CD14-positive monocyte (primary cell): Measurements from ENCODE around the gene CAND1. TPM values are rescaled to one million over a fixed set of nuclear protein-coding genes. Genes with fewer than 3 reads are reported as not detected.

Source experiments
- DNase-seq, 3 donors: peaks; one replicate each; pipeline ENCODE4 v3.0.0-alpha.2; 2011 to 2022
- H2AFZ ChIP-seq: 2 replicates; pipeline ENCODE4 v1.6.0; 2012; ENCODE audit warnings: mild to moderate bottlenecking, low read depth, low read length, inconsistent platforms; ENCODE audit not compliant: insufficient read depth, poor library complexity, severe bottlenecking
- H3K27ac ChIP-seq, 2 donors: 1 replicate in 1 of 2; 2 replicates in 1 of 2; pipeline ENCODE4 v1.5.1; 2012 to 2013; ENCODE audit warnings: low read length in 2 of 2, control low read depth in 1 of 2, inconsistent platforms in 1 of 2, low read depth in 1 of 2, mild to moderate bottlenecking in 1 of 2
- H3K27me3 ChIP-seq, 2 donors: one replicate each; pipeline versions ENCODE4 v1.6.0 to v1.6.1; 2011 to 2013; ENCODE audit warnings: low read length in 2 of 2; ENCODE audit not compliant: control insufficient read depth in 2 of 2, insufficient read depth in 2 of 2
- H3K36me3 ChIP-seq, 2 donors: replicated peaks in 1 of 2; 1 replicate in 1 of 2; 2 replicates in 1 of 2; pipeline versions ENCODE4 v1.5.1 to v1.6.1; 2012 to 2013; ENCODE audit warnings: low read length in 2 of 2, control low read depth in 1 of 2, inconsistent platforms in 1 of 2, mild to moderate bottlenecking in 1 of 2; ENCODE audit not compliant: insufficient read depth in 2 of 2, control insufficient read depth in 1 of 2
- H3K4me1 ChIP-seq, 2 donors: 1 replicate in 1 of 2; 2 replicates in 1 of 2; pipeline versions ENCODE4 v1.5.1 to v1.6.1; 2012 to 2013; ENCODE audit warnings: low read length in 2 of 2, control low read depth in 1 of 2, inconsistent platforms in 1 of 2, mild to moderate bottlenecking in 1 of 2, moderate library complexity in 1 of 2; ENCODE audit not compliant: insufficient read depth in 2 of 2, control insufficient read depth in 1 of 2
- H3K4me2 ChIP-seq: replicated peaks from 2 replicates; pipeline ENCODE3; 2012; ENCODE audit warnings: low read length, moderate library complexity, mild to moderate bottlenecking; ENCODE audit not compliant: poor library complexity, severe bottlenecking; ENCODE audit errors: extremely low read depth
- H3K4me3 ChIP-seq, 3 experiments: fragments of 200-600 bp in 1 of 3; sonication (generic) in 1 of 3; replicated peaks in 1 of 3; 1 replicate in 2 of 3; 2 replicates in 1 of 3; pipeline ENCODE4 v1.5.1; 2011 to 2013; ENCODE audit warnings: low read length in 3 of 3, mild to moderate bottlenecking in 3 of 3, control low read depth in 2 of 3, low read depth in 2 of 3, inconsistent platforms in 1 of 3, moderate library complexity in 1 of 3
- H3K79me2 ChIP-seq: 2 replicates; pipeline ENCODE4 v1.6.0; 2012; ENCODE audit warnings: mild to moderate bottlenecking, control low read depth, inconsistent platforms, low read length, moderate library complexity; ENCODE audit not compliant: insufficient read depth
- H3K9ac ChIP-seq: 2 replicates; pipeline ENCODE4 v1.6.0; 2017; ENCODE audit warnings: low read length, mild to moderate bottlenecking; ENCODE audit not compliant: insufficient read depth, poor library complexity, severe bottlenecking
- H3K9me3 ChIP-seq, 2 donors: replicated peaks in 1 of 2; 1 replicate in 1 of 2; 2 replicates in 1 of 2; pipeline versions ENCODE4 v1.5.1 to v1.6.1; 2012 to 2013; ENCODE audit warnings: low read length in 2 of 2, control low read depth in 1 of 2; ENCODE audit not compliant: control insufficient read depth in 1 of 2, insufficient read depth in 1 of 2
- H4K20me1 ChIP-seq: 2 replicates; pipeline ENCODE4 v1.6.0; 2012; ENCODE audit warnings: mild to moderate bottlenecking, low read length, control low read depth, moderate library complexity; ENCODE audit not compliant: insufficient read depth
- H3K27ac Mint-ChIP-seq, 7 donors: one replicate each; pipeline ENCODE4 v1.8.0; 2020; ENCODE audit warnings: mild to moderate bottlenecking in 7 of 7, mixed read lengths in 7 of 7, moderate library complexity in 6 of 7, inconsistent platforms in 2 of 7
- H3K27me3 Mint-ChIP-seq, 3 donors: one replicate each; pipeline ENCODE4 v1.8.0; 2021 to 2022; ENCODE audit warnings: low read depth in 3 of 3, mild to moderate bottlenecking in 3 of 3, mixed read lengths in 3 of 3, moderate library complexity in 3 of 3, inconsistent platforms in 1 of 3
- H3K36me3 Mint-ChIP-seq, 2 donors: one replicate each; pipeline ENCODE4 v1.8.0; 2020; ENCODE audit warnings: mixed read lengths in 2 of 2, inconsistent platforms in 1 of 2, mild to moderate bottlenecking in 1 of 2
- H3K4me1 Mint-ChIP-seq: one replicate; pipeline ENCODE4 v1.8.0; 2020; ENCODE audit warnings: mild to moderate bottlenecking, mixed read lengths
- H3K4me3 Mint-ChIP-seq, 2 donors: one replicate each; pipeline ENCODE4 v1.8.0; 2020; ENCODE audit warnings: mild to moderate bottlenecking in 2 of 2, mixed read lengths in 2 of 2, moderate library complexity in 1 of 2
- H3K9me3 Mint-ChIP-seq, 7 donors: one replicate each; pipeline ENCODE4 v1.8.0; 2020 to 2022; ENCODE audit warnings: mixed read lengths in 7 of 7, mild to moderate bottlenecking in 6 of 7, moderate library complexity in 6 of 7, inconsistent platforms in 2 of 7
- WGBS: methylation state at CpG from one replicate; pipeline ENCODE4 v1.1.5; 2013; ENCODE audit warnings: missing lambda C conversion rate; ENCODE audit not compliant: insufficient coverage; 5-methylcytosine and 5-hydroxymethylcytosine counted together
- intact Hi-C, 2 donors: fragments of 100-400 bp; cut with micrococcal nuclease; formaldehyde crosslinking; loops; one replicate each; pipeline versions ENCODE4 v1.15.0 to v1.15.1; 2023
- polyA plus RNA-seq, 3 donors: library from polyadenylated mRNA; depleted of rRNA in 1 of 3; unstranded in 2 of 3; stranded (reverse) in 1 of 3; fragments of 300-500 nt in 2 of 3; fragments of >200 nt in 1 of 3; fragmentation: Illumina TruSeq in 2 of 3; gene quantifications; 1 replicate in 2 of 3; 2 replicates in 1 of 3; pipeline ENCODE4 v1.2.3, GENCODE V29; 2012 to 2021
- TF ChIP-seq, protein P1 (sequence below): fragments of 200-600 bp; IDR thresholded peaks from one replicate; pipeline ENCODE4 v1.8.0; 2022; ENCODE audit warnings: antibody characterized with exemption, mild to moderate bottlenecking

Gene CAND1
- polyA plus RNA-seq, 3 donors = 12.3 to 29.4 (median 20.9) TPM

DNA sequence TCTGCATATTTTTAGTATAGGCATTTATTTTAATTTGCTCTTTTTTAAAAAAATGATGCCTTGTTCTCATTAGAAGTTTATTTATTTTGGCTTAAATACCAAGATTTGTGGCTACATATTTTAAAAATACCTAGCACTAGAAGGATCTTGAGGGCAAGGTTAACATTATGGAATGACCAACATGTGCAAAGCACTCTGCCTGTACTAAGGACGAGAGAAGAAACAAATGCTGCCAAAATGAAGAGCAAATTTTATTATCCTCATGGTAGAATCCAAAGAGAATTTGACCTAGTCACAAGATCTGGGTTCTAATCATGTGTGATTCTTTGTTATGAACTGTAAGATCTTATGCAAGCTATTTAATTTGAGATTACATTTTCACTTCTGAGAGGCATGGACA lies 2.8 kb downstream of the CAND1 start:
- no peaks in the 10 kb centered on the region for H3K27me3 Mint-ChIP-seq
- H3K27ac Mint-ChIP-seq = no peak overlapping the region
- Histone ChIP-seq H3K9ac (no peak overlapping the region), H3K36me3 (no peaks in the 10 kb centered on the region), H3K79me2 (peaks cover 74% of the 10 kb centered on the region), H3K27me3 (no peaks in the 10 kb centered on the region), H3K27ac (no peak overlapping the region), H3K4me3 (no peak overlapping the region), H3K9me3 (no peaks in the 10 kb centered on the region), H4K20me1 (peaks cover 56% of the 10 kb centered on the region), H2AFZ (no peak overlapping the region), H3K4me2 (no peak overlapping the region), H3K4me1 (peaks cover 18 to 29% of the 10 kb centered on the region in 2 donors)
- no CpG with 5 or more reads among the region's 1 CpG for whole genome bisulfite sequencing
- DNase-seq = no peak
- H3K9me3 Mint-ChIP-seq = peaks cover 0 to 1% (median 0%) of the 10 kb centered on the region in 7 donors
- TF ChIP-seq, protein P1, sequence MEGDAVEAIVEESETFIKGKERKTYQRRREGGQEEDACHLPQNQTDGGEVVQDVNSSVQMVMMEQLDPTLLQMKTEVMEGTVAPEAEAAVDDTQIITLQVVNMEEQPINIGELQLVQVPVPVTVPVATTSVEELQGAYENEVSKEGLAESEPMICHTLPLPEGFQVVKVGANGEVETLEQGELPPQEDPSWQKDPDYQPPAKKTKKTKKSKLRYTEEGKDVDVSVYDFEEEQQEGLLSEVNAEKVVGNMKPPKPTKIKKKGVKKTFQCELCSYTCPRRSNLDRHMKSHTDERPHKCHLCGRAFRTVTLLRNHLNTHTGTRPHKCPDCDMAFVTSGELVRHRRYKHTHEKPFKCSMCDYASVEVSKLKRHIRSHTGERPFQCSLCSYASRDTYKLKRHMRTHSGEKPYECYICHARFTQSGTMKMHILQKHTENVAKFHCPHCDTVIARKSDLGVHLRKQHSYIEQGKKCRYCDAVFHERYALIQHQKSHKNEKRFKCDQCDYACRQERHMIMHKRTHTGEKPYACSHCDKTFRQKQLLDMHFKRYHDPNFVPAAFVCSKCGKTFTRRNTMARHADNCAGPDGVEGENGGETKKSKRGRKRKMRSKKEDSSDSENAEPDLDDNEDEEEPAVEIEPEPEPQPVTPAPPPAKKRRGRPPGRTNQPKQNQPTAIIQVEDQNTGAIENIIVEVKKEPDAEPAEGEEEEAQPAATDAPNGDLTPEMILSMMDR = no peak
- peaks cover 2 to 9% of the 10 kb centered on the region in 2 donors for H3K36me3 Mint-ChIP-seq
- H3K4me1 Mint-ChIP-seq = peaks cover 49% of the 10 kb centered on the region
- H3K4me3 Mint-ChIP-seq = no peak overlapping the region
- intact Hi-C loops = no loop called here

DNA sequence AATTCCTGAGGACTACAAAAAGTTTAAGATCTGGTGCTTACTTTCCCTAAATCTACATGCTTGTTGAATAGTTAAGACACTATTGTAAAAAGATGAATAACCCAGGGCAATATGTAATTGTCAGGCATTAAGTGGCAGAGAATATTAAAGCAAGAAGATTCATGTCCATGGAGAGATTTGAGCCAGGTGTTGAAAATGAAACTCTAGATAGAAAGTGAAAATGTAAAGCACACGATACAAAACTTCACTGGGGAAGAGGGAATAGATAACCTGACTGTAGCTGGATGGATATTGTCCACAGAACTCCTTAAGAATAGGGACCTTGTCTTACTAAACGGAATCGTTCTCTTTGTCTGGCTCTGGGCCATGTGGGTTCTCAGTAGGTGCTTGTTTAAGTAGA lies 5.0 kb downstream of the CAND1 start:
- H3K4me3 Mint-ChIP-seq = no peak overlapping the region
- peaks cover 78% of the 10 kb centered on the region for H4K20me1 ChIP-seq
- H3K27ac ChIP-seq = peak overlapping the region in 1 of 2 donors; percentile 3
- 29% methylated on average over 1 of the region's 3 CpGs for WGBS
- peaks cover 12 to 21% of the 10 kb centered on the region in 2 donors for H3K4me1 ChIP-seq
- H3K4me2 ChIP-seq = no peak overlapping the region
- peaks cover 0 to 11% of the 10 kb centered on the region in 2 donors for H3K36me3 ChIP-seq
- no peaks in the 10 kb centered on the region for H3K27me3 ChIP-seq
- H2AFZ ChIP-seq = no peak overlapping the region
- TF ChIP-seq, protein P1 = no peak
- H3K9me3 ChIP-seq = no peaks in the 10 kb centered on the region
- peak overlapping the region in 2 of 7 donors; percentile 44 to 58 for H3K27ac Mint-ChIP-seq
- intact Hi-C loops = no loop called here
- no peaks in the 10 kb centered on the region for H3K27me3 Mint-ChIP-seq
- peaks cover 96% of the 10 kb centered on the region for H3K79me2 ChIP-seq
- no peak overlapping the region for H3K4me3 ChIP-seq
- no peaks in the 10 kb centered on the region for H3K9me3 Mint-ChIP-seq
- H3K4me1 Mint-ChIP-seq = peaks cover 43% of the 10 kb centered on the region
- DNase-seq = no peak
- H3K36me3 Mint-ChIP-seq = peaks cover 7 to 20% of the 10 kb centered on the region in 2 donors
- no peak overlapping the region for H3K9ac ChIP-seq
